Hepatocyte (in vitro differentiated cells): ENCODE results near the gene TTC7B.

ENCODE experiments used
- CTCF ChIP-seq: fragments of 200-600 bp; sonication (generic); IDR thresholded peaks from 2 replicates; pipeline ENCODE4 v1.5.1; 2016; ENCODE audit warnings: antibody characterized with exemption, mild to moderate bottlenecking; ENCODE audit not compliant: poor library complexity
- EZH2 ChIP-seq: fragments of 200-600 bp; sonication (generic); IDR thresholded peaks from 2 replicates; pipeline ENCODE4 v1.6.1; 2016; ENCODE audit warnings: antibody characterized with exemption, mild to moderate bottlenecking, borderline replicate concordance

GRCh38 chr14:90597961-90598360 lies 218.3 kb downstream of the TTC7B start:
- TF ChIP-seq CTCF, result no peak
- no peak for TF ChIP-seq EZH2
